K562 (cell line): ENCODE data around the gene SIGLEC9. TPM values are rescaled to one million over a fixed set of nuclear protein-coding genes. Genes with fewer than 3 reads are reported as not detected.

ENCODE experiments used
- ATAC-seq: fragments of 200-7000 bp; cut with Tn5 transposase; 3 replicates; pipeline ENCODE4 v1.9.1; 2020; ENCODE audit warnings: moderate library complexity
- BruUV-seq: library from RNA; stranded (reverse); fragments of 400-500 nt; replicated peaks from 2 replicates; lab custom pipeline; 2021; lab: Mats Ljungman, UMichigan
- CTCF ChIA-PET: fragments of 300-600 bp; formaldehyde crosslinking; extraction: SDS; loops from one replicate; lab custom pipeline; 2021; ENCODE audit warnings: low intra/inter-chr PET ratio; lab: Yijun Ruan, JAX
- POLR2A ChIA-PET: fragments of 300-600, 350-650 bp; sonication (Branson Sonifier 250); formaldehyde crosslinking; extraction: SDS; loops from one replicate; lab custom pipeline; 2021; ENCODE audit warnings: antibody characterized with exemption, inconsistent platforms; lab: Yijun Ruan, JAX
- DNase-seq, 4 experiments: peaks; one replicate each; pipeline versions ENCODE4 v3.0.0 to v3.0.0-alpha.2; 2011 to 2018; ENCODE audit warnings: low spot score in 3 of 4, mixed read lengths in 3 of 4; ENCODE audit errors: extremely low read depth in 1 of 4
- FAIRE-seq: peaks from 2 replicates; lab custom pipeline; 2011; peaks lifted over from hg19 to GRCh38; lab: Jason Lieb, UNC
- H2AFZ ChIP-seq: 2 replicates; pipeline ENCODE4 v1.6.0; 2011; ENCODE audit warnings: low read depth, low read length, control low read depth, inconsistent platforms
- H3K27ac ChIP-seq: fragments of 200-600 bp; 3 replicates; pipeline ENCODE4 v1.8.0; 2011; ENCODE audit warnings: low read depth, mild to moderate bottlenecking, control low read depth, inconsistent platforms, low read length, moderate library complexity, mixed read lengths; ENCODE audit errors: extremely low read depth
- H3K27me3 ChIP-seq, 2 experiments: fragments of 300-600 bp in 1 of 2; 2 replicates in 1 of 2; 3 replicates in 1 of 2; pipeline versions ENCODE4 v1.6.0 to v1.8.0; 2011; ENCODE audit warnings: inconsistent platforms in 2 of 2, low read length in 2 of 2, mild to moderate bottlenecking in 1 of 2, mixed read lengths in 1 of 2, moderate library complexity in 1 of 2; ENCODE audit not compliant: control insufficient read depth in 2 of 2, insufficient read depth in 2 of 2
- H3K36me3 ChIP-seq: fragments of 300-600 bp; 3 replicates; pipeline ENCODE4 v1.8.0; 2011; ENCODE audit warnings: mild to moderate bottlenecking, low read length, inconsistent platforms; ENCODE audit not compliant: control insufficient read depth, insufficient read depth
- H3K4me1 ChIP-seq, 2 experiments: fragments of 200-600 bp in 1 of 2; replicated peaks in 1 of 2; 2 replicates in 1 of 2; 3 replicates in 1 of 2; pipeline versions ENCODE4 v1.5.1 to v1.8.0; 2011; ENCODE audit warnings: inconsistent platforms in 2 of 2, low read length in 2 of 2, mild to moderate bottlenecking in 1 of 2, mixed read lengths in 1 of 2, moderate library complexity in 1 of 2; ENCODE audit not compliant: control insufficient read depth in 2 of 2, insufficient read depth in 2 of 2
- H3K4me2 ChIP-seq: 2 replicates; pipeline ENCODE4 v1.6.1; 2011; ENCODE audit warnings: low read length, control low read depth, inconsistent platforms, mixed read lengths; ENCODE audit not compliant: insufficient read depth
- H3K4me3 ChIP-seq: fragments of 200-600 bp; sonication (generic), shearing (Covaris generic); 2 replicates; pipeline ENCODE4 v1.5.1; 2016; ENCODE audit warnings: control low read depth, inconsistent platforms
- H3K79me2 ChIP-seq: fragments of 200-600 bp; 3 replicates; pipeline ENCODE4 v1.8.0; 2011; ENCODE audit warnings: low read length, inconsistent platforms; ENCODE audit not compliant: control insufficient read depth, insufficient read depth
- H3K9ac ChIP-seq, 2 experiments: 2 replicates each; pipeline versions ENCODE4 v1.6.0 to v1.6.1; 2011; ENCODE audit warnings: low read depth in 2 of 2, low read length in 2 of 2, control low read depth in 1 of 2, inconsistent platforms in 1 of 2, mild to moderate bottlenecking in 1 of 2, mixed read lengths in 1 of 2; ENCODE audit not compliant: insufficient read depth in 1 of 2
- H3K9me1 ChIP-seq: one replicate; pipeline ENCODE4 v1.6.0; 2011; ENCODE audit warnings: inconsistent platforms, mild to moderate bottlenecking, low read length, moderate library complexity; ENCODE audit not compliant: control insufficient read depth, insufficient read depth
- H3K9me3 ChIP-seq: replicated peaks from 2 replicates; pipeline ENCODE4 v1.5.1; 2011; ENCODE audit warnings: low read depth, low read length, inconsistent platforms; ENCODE audit not compliant: control insufficient read depth, insufficient read depth
- H4K20me1 ChIP-seq: replicated peaks from 2 replicates; pipeline ENCODE4 v1.6.1; 2011; ENCODE audit warnings: low read length, inconsistent platforms, mixed read lengths; ENCODE audit not compliant: control insufficient read depth, insufficient read depth
- CEBPB ChIP-seq: fragments of 450-650 bp; IDR thresholded peaks from 2 replicates; pipeline ENCODE4 v1.6.1; 2016; ENCODE audit warnings: missing genetic modification characterization, missing compliant biosample characterization
- EGR1 ChIP-seq: fragments of 450-650 bp; conservative IDR thresholded peaks from 2 replicates; pipeline ENCODE4 v1.6.1; 2017; ENCODE audit warnings: mild to moderate bottlenecking
- FOXA1 ChIP-seq: fragments of 450-650 bp; IDR thresholded peaks from 2 replicates; pipeline ENCODE4 v1.6.1; 2016; ENCODE audit warnings: mild to moderate bottlenecking, borderline replicate concordance
- FOXA3 ChIP-seq, 2 experiments: fragments of 450-650 bp in 1 of 2; sonication (generic) in 1 of 2; formaldehyde crosslinking; IDR thresholded peaks in 1 of 2; conservative IDR thresholded peaks in 1 of 2; 2 replicates each; pipeline versions ENCODE4 v1.4.0 to v1.8.0; 2020 to 2022; ENCODE audit warnings: mild to moderate bottlenecking in 2 of 2, missing genetic modification reagents in 1 of 2
- FOXO4 ChIP-seq: fragments of 450-650 bp; formaldehyde crosslinking; IDR thresholded peaks from 2 replicates; pipeline ENCODE4 v1.4.0; 2020; ENCODE audit warnings: mild to moderate bottlenecking, moderate library complexity
- MEIS2 ChIP-seq: fragments of 450-650 bp; IDR thresholded peaks from 2 replicates; pipeline ENCODE4 v1.6.1; 2014; ENCODE audit warnings: mild to moderate bottlenecking; ENCODE audit not compliant: partially characterized antibody
- POLR2AphosphoS5 ChIP-seq: IDR thresholded peaks from 2 replicates; pipeline ENCODE4 v1.6.1; 2011; ENCODE audit warnings: mild to moderate bottlenecking, low read depth, low read length, moderate library complexity; ENCODE audit not compliant: control insufficient read depth, insufficient read depth
- TFAM ChIP-seq: fragments of 250-450 bp; sonication (Bioruptor Pico); conservative IDR thresholded peaks from 2 replicates; pipeline ENCODE4 v1.5.0; 2021; ENCODE audit warnings: mild to moderate bottlenecking, moderate library complexity
- ZNF24 ChIP-seq: fragments of 450-650 bp; IDR thresholded peaks from 2 replicates; pipeline ENCODE4 v1.6.1; 2016
- ZNF830 ChIP-seq: fragments of 250-450 bp; sonication (Bioruptor Pico); IDR thresholded peaks from 2 replicates; pipeline ENCODE4 v1.5.0; 2021; ENCODE audit warnings: mild to moderate bottlenecking
- WGBS: fragments of 100-300 bp; shearing (Covaris generic); methylation state at CpG from one replicate; pipeline ENCODE4 v1.1.6; 2016; ENCODE audit warnings: low coverage, mixed read lengths; ENCODE audit not compliant: insufficient coverage; ENCODE audit errors: missing lambda C conversion rate; 5-methylcytosine and 5-hydroxymethylcytosine counted together
- in situ Hi-C: fragments of 300-500 bp; cut with MboI; formaldehyde crosslinking; loops from 4 replicates; pipeline ENCODE4 v1.15.0; 2018; ENCODE audit warnings: inconsistent platforms, mixed read lengths
- intact Hi-C: fragments of 100-400 bp; cut with micrococcal nuclease; formaldehyde crosslinking; loops from 2 replicates; pipeline ENCODE4 v1.14.2; 2022
- polyA plus RNA-seq, 8 experiments: library from polyadenylated mRNA; depleted of rRNA in 4 of 8; stranded (reverse) in 5 of 8; unstranded in 3 of 8; fragments of >200 nt; fragmentation: Nextera tagmentation in 2 of 8; fragmentation: Illumina TruSeq in 1 of 8; extraction: Ambion mirVana in 2 of 8; extraction: Trizol in 1 of 8; gene quantifications; 2 replicates each; pipeline versions ENCODE4 v1.2.1 to v1.2.3, GENCODE V29; 2011 to 2014; ENCODE audit warnings: inconsistent platforms in 1 of 8, missing spikeins in 1 of 8
- total RNA-seq, 7 experiments: library from RNA; depleted of rRNA in 6 of 7; stranded (reverse); fragments of >200 nt in 6 of 7; fragmentation: Illumina TruSeq in 2 of 7; extraction: Trizol in 2 of 7; gene quantifications; 2 replicates each; pipeline versions ENCODE4 v1.2.1 to v1.2.3, GENCODE V29; 2011 to 2021; ENCODE audit warnings: low replicate concordance in 1 of 7

SIGLEC9 gene
- total and polyA plus RNA-seq, 9 of the 15 experiments (the other 6 are each of a cell fraction or from before 2014, with no cell fraction given): 0.09 to 0.34 (median 0.22) TPM; not detected in 4

- no peak for TF ChIP-seq EGR1
- no peak for TF ChIP-seq FOXO4 (CRISPR knock-in tag)
- TF ChIP-seq POLR2AphosphoS5: no peak
- TF ChIP-seq FOXA1: no peak
- no peak for TF ChIP-seq TFAM (CRISPR knock-in tag)
- TF ChIP-seq ZNF830: no peak
Measured at GRCh38 chr19:51137792-51138425, 13.2 kb downstream of the SIGLEC9 start (continued).

- Histone ChIP-seq H3K9ac (no peak overlapping the region), H3K27me3 (peaks cover 11 to 38% of the 10 kb centered on the region in 2 experiments; a peak in 4 of 5 replicates), H2AFZ (no peak overlapping the region), H3K27ac (no peak overlapping the region), H3K4me3 (no peak overlapping the region), H3K4me1 (peaks cover 12 to 16% of the 10 kb centered on the region in 2 experiments; a peak in 4 of 5 replicates), H3K9me3 (no peaks in the 10 kb centered on the region; the same call in 1 of the 2 replicates), H3K9me1 (no peaks in the 10 kb centered on the region), H3K36me3 (no peaks in the 10 kb centered on the region), H3K79me2 (no peaks in the 10 kb centered on the region), H3K4me2 (no peak overlapping the region), H4K20me1 (0 out of 2 replicates have a peak, but pooled peaks cover 4% of the 10 kb centered on the region)
- TF ChIP-seq ZNF24 (peak; percentile 97), FOXA1 (no peak), FOXA3 (CRISPR knock-in tag; conservative IDR thresholded peaks at IDR 0.05 in 1 of 2, IDR thresholded peaks at IDR 0.05 in 1 of 2) (no peak), CEBPB (0 out of 2 replicates have a peak, but pooled peaks have one; percentile 24), MEIS2 (peak; percentile 9)
- intact Hi-C loops: no loop called here
- FAIRE-seq (no peak), ATAC-seq (no peak), DNase-seq (no peak)
- no TSS peak for BruUV-seq
- in situ Hi-C loops: no loop called here
- POLR2A ChIA-PET: interaction anchor here (1.3 kb wide), 1 partner anchor 203 kb away, joined by 3 read pairs; no protein-coding TSS in a partner anchor
- WGBS: 9% methylated on average over 6 of the region's 6 CpGs
- CTCF ChIA-PET: no interaction called here
Measured at GRCh38 chr19:51138549-51138979, 13.9 kb downstream of the SIGLEC9 start.
